ENCODE data around the gene TMPRSS3.

The TMPRSS3 gene

GRCh38 chr21:42395905-42396651, at the start of gene TMPRSS3:
TMPRSS3 (minus strand) TSS chr21:42396052; CDS start chr21:42395417, 635 bp downstream.
- no peak for DNase-seq

GRCh38 chr21:42445311-42445710, 49.5 kb upstream of the TMPRSS3 start:
- DNase-seq: no peak

DNA sequence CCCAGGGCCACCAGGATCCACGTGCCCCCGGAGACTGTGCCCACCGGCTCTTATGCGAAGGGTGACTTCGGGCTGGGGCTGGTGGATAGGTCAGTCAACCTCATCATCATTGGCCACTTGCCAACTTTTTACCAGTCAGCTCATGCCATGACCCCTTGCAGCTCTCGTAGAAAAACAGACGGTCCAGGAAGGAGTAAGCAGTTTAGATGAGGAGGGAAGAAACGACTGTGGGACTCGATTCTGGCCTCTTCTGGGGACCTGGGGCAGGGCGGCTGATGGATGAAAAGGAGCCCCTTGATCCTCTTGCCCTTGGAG, 48.9 kb upstream of the TMPRSS3 start:
- DNase-seq: no peak

DNA sequence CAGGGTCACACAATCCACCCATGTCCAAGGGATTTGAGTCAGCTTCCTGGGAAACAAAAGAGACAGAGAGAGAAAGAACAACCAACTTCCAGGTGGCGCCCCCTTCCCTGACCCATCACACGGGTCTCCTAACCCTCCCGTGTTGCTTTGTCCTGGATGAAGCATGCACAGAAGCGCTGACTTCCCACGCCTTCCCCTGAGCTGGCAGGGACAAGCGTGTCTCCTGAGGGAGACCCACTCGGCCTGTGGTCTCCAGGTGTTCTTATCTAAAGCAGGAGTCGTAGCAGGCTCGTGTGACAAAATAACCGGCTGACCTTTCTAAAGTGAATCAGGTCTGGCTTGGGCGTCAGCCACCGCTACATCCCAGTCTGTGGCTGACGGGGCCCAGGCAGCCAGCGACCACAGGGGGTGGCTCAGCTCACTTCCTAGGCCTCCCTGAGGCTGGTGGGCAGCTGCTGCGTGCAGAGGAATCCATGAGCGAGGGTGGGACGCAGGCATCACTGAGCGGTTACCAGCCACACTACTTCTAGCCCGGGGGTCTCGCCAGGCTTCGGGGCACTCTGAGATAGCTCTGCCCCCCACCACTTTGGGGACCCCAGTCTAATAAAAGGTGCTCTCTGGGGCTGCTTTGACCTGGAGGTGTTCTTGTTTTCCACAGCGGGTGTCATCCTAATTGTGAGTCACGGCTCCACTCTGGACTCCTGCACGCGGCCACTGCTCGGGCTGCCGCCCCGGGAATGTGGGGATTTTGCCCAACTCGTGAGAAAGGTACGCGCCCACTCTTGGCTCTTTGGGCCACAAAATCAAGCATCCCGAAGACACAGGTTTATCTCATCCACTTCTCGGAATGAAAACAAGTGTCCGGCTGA, 48.3 kb upstream of the TMPRSS3 start:
- DNase-seq: no peak

DNA sequence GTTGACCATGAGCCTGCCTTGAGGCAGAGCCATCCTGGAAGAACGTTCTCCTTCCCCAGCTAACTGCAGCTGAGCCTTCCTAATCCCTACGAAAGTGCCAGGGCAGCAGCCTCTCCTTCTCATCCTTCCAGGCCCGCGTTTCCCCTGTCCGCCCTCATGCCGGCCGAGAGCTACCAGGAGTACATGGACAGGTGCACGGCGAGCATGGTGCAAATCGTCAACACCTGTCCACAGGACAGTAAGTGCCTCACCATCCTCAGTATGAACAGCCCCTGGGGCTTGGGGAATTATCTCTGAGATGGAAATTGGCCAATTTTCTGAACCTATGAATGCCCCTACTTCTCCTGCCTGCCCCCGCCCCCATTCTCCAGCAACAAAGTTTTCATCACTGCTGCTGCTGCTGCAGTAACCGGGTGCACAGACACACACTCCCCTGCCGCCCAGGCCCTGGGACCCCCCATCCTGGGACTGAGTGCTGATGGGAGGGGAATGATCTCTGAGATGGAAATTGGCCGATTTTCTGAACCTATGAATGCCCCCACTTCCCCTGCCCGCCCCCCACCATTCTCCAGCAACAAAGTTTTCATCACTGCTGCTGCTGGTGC, 47.4 kb upstream of the TMPRSS3 start:
- DNase-seq: no peak

GRCh38 chr21:42441963-42442362, 46.1 kb upstream of the TMPRSS3 start:
- no peak for DNase-seq

DNA sequence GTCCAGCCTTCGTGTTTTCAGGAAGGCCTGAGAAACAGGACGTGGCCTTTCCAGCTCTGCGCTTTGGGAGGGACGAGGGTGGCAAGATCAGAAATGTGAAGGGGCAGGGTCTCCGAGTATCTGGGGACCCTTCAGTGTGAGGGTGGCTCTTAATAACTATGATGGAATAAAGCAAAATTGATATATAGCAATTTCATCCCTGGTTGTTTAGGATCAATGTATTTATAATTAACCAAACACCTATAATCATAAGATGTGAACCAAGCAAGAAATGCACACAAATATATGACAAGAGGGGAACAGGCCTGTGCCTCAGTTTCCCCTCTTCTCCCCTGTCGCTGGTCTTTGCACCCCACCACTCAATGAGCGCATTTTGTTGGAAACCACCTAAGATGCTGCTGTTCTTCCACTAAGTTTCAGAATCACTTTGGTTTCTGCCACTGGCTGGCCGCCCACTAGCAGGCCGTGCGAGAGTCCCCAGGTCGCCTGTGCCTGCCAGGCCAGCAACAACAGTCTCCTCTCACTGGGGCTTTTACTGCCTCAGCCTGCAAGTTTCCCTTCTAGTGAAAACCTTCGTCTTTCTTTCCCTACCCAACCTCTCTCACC, 44.4 kb upstream of the TMPRSS3 start:
- no peak for DNase-seq

DNA sequence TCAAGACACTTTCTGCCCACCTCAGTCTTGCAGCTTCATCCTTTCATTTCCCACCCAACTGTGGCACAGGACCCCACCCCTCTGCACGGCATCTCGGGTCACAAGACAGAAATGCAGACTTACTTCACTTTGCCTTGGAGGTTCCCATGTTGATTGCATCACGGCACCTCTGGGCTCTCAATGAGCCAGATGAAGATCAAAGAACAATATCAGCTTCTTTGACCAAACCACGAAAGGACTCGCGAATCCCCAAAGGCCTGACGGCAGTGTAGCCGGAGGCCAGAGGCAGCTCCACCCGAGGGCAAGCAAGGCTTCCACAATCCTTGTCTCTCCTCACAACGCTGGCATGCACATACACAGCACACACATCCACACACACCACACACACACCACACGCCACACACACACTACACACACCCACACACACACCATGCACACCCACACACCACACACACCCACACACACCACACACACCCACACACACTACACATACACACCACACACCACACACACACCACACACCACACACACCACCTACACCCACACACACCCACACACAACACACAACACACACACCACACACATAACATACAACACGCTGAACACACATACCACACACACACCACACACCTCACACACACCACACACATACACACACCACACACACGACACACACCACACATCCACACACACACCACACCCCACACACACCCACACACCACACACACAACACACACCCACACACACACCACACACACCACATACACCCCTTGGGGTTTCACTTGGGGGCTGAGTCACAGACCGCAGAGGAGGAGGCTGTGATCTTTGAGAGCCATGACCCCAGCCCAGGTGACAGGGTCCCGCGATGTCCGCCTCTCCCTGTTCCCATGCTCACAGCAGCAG, 43.7 kb upstream of the TMPRSS3 start:
- no peak for DNase-seq

DNA sequence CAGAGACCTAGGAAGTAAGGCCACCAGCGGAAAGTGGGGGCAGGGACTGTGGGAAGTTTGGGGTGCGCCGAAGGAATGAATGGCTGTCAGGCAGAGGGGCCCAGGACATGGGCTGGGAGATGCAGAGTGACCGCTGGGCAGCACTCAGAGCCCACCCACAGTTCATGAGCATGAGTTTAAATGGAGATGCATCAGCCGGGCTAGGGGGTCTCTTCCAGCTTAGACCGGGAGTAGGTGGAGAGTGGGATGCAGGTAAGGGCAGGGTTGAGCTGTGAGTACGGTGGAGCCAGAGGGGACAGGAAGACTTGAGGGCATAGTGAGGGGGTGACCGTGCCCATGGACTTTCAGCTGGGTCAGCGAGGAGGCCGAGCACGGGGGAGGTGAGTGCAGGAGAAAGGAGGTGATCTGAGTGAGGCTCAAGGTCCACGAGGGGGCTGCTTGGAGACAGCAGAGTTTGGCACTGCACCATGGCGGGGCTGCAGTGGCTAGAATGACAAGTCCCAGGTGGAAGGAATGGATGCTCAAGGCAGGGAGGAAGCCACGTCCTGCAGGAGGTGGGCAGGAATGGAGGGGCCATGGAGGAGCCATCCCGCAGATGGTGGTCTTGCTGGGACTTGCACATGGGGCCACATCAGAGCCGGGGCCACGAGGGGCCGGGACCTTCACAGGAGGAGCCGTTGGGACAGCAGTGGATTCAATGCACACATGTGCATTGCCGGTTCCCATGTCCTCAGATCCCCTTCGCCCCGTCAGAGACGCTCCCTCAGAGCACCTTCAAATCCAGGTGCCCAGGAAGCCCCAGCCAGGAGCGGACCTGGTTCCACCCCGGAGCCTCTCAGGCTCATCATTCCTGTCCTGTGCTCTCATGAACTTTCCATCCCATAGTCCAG, 42.7 kb upstream of the TMPRSS3 start:
- no peak for DNase-seq

- no peak for DNase-seq
Observed at GRCh38 chr21:42437786-42438185, 41.9 kb upstream of the TMPRSS3 start.

- no peak for DNase-seq
Observed at GRCh38 chr21:42436914-42437313, 41.1 kb upstream of the TMPRSS3 start.

- DNase-seq: no peak
Observed at GRCh38 chr21:42435833-42436232, 40.0 kb upstream of the TMPRSS3 start.

DNA sequence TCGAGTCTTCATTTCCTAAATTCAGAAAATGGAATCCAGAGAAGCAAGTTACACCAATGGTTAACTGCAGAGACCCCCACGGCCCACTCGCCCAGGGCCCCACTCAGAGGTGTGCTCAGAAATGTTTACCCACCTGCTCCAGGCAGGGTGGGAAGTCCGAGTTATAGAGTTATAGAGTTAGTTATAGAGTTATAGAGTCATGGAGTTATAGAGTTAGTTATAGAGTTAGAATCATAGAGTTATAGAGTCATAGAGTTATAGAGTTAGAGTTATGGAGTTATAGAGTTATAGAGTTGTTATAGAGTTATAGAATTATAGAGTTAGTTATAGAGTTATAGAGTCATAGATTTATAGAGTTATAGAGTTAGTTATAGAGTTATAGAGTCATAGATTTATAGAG, 39.5 kb upstream of the TMPRSS3 start:
- no peak for DNase-seq

- DNase-seq: no peak
Observed at GRCh38 chr21:42434884-42435283, 39.0 kb upstream of the TMPRSS3 start.

DNA sequence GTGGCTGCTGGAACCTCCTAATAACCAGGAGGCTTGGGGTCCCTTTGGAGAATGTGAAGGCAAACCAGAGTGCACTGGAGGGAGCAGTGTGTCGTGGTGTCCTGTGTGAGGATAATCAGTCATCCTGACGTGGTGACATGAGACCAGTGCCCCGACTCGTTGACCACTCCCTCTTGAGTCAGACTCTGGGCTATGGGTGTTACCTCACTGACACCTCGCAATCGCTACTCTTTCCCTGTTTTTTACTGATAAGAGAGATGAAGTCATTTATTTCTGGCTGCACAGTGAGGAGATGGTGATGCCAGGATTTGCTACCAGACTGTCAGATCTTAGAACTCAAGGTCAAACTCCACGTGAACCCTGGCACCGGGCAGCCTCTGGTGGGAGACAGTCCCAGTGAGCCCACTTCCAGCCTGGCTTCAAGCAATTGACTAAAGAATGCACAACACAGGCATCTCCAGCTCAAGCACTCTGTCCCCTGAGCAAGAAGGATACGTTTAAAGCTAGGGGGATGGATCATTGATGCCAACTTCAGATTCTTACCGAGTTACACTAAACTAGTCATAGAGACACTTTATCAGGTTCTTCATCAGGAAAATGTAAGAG, 38.2 kb upstream of the TMPRSS3 start:
- DNase-seq: no peak

DNA sequence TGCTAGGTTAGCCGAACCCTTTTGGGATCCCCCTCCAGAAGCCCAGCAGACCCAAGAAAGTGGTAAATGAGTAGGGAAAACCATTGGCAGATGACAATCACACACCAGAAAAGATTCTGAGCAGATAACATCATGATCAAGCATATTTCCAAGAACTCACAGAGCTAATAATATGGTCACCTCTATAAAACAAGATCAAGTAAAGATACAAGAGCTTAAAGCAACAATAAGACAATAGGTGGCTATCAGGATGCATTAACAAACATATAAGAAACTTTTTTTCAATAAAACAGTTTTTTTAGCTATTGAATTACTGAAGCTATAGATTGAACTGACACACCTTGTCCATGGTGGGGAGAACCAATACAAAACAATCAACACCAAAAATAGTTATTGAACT, 36.8 kb upstream of the TMPRSS3 start:
- DNase-seq: no peak

- no peak for DNase-seq
Observed at GRCh38 chr21:42431196-42431595, 35.3 kb upstream of the TMPRSS3 start.

- no peak for DNase-seq
Observed at GRCh38 chr21:42430521-42430920, 34.7 kb upstream of the TMPRSS3 start.

DNA sequence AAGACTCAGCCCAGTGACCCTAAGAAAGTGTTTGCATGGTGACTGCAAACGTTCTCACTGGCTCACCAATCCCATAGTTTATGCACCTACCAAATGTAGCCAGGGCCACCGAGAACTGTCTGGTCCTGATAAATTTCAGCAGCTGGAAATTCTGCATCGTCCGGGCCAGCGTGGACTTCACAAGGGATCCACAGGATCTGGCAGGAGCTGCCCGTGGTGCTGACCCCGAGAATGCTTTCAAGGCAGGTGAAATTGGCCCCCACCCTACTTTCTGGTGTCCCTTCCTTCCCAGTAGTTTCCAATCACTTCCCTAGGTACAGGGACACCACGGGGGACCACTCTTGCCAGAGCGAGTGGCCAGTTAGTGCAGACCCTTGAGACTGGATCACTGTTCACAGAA, 34.0 kb upstream of the TMPRSS3 start:
- DNase-seq: no peak

- DNase-seq: no peak
Observed at GRCh38 chr21:42429021-42429420, 33.2 kb upstream of the TMPRSS3 start.
